HFF-Myc (cell line): ENCODE data around the gene FLOT2.
A peak's percentile ranks its signal among the peaks of the same experiment; 100 is the strongest.

Experiments used
- DNase-seq: peaks from one replicate; pipeline ENCODE4 v3.0.0-alpha.2; 2011; ENCODE audit warnings: low read depth; ENCODE audit errors: extremely low read depth
- H3K4me3 ChIP-seq: replicated peaks from 2 replicates; pipeline ENCODE4 v1.5.1; 2011; ENCODE audit warnings: low read depth, mild to moderate bottlenecking, control low read depth, low read length
- CTCF ChIP-seq: IDR thresholded peaks from 2 replicates; pipeline ENCODE4 v1.5.1; 2012; ENCODE audit warnings: mild to moderate bottlenecking, low read depth, low read length, control low read depth; ENCODE audit errors: missing control alignments

FLOT2 gene

GRCh38 chr17:28901866-28902818 lies 4.6 kb upstream of the FLOT2 start:
- peak overlapping the region; percentile 61 for H3K4me3 ChIP-seq
- no peak for TF ChIP-seq CTCF
- DNase-seq = no peak

GRCh38 chr17:28900986-28901726 lies 3.6 kb upstream of the FLOT2 start:
- no peak for DNase-seq
- no peak for TF ChIP-seq CTCF
- H3K4me3 ChIP-seq = no peak overlapping the region

GRCh38 chr17:28899212-28899815 lies 1.8 kb upstream of the FLOT2 start:
- no peak for DNase-seq
- H3K4me3 ChIP-seq = no peak overlapping the region
- TF ChIP-seq CTCF = no peak

- H3K4me3 ChIP-seq = no peak overlapping the region
- no peak for DNase-seq
- TF ChIP-seq CTCF = no peak
Measured at GRCh38 chr17:28898527-28898955, 1.0 kb upstream of the FLOT2 start.

GRCh38 chr17:28897769-28898526 lies 415 bp upstream of the FLOT2 start:
- peak overlapping the region; percentile 65 for H3K4me3 ChIP-seq

More at GRCh38 chr17:28897769-28898526, 415 bp upstream of the FLOT2 start:
- no peak for DNase-seq
- TF ChIP-seq CTCF = no peak
